HL-60 (cell line): ENCODE data around the gene MXD4.

Experiments used
- DNase-seq, 2 experiments: peaks; one replicate each; pipeline ENCODE4 v3.0.0-alpha.2; 2010 to 2020; ENCODE audit warnings: low read depth in 1 of 2, low spot score in 1 of 2
- H3K27ac ChIP-seq: fragments of 250-450 bp; sonication (Bioruptor Pico); replicated peaks from 2 replicates; pipeline ENCODE4 v1.5.1; 2020; ENCODE audit warnings: mild to moderate bottlenecking, moderate library complexity
- H3K27me3 ChIP-seq: fragments of 250-450 bp; sonication (Bioruptor Pico); 2 replicates; pipeline ENCODE4 v1.5.1; 2021; ENCODE audit warnings: mild to moderate bottlenecking, moderate library complexity; ENCODE audit not compliant: insufficient read depth, poor library complexity, severe bottlenecking
- H3K4me3 ChIP-seq: replicated peaks from 2 replicates; pipeline ENCODE4 v1.5.1; 2011; ENCODE audit warnings: mild to moderate bottlenecking, control low read depth, low read length; ENCODE audit not compliant: insufficient read depth
- CTCF ChIP-seq: IDR thresholded peaks from one replicate; pipeline ENCODE4 v1.5.1; 2011; ENCODE audit warnings: low read length, control low read depth, inconsistent platforms; ENCODE audit not compliant: insufficient read depth
- GABPA ChIP-seq: IDR thresholded peaks from 2 replicates; pipeline ENCODE4 v1.6.1; 2012; ENCODE audit warnings: low read depth
- POLR2AphosphoS5 ChIP-seq: IDR thresholded peaks from 2 replicates; pipeline ENCODE4 v1.6.1; 2012; ENCODE audit warnings: low read depth
- REST ChIP-seq: IDR thresholded peaks from 2 replicates; pipeline ENCODE4 v1.6.1; 2012; ENCODE audit warnings: low read depth; ENCODE audit not compliant: insufficient replicate concordance
- SPI1 ChIP-seq: IDR thresholded peaks from 2 replicates; pipeline ENCODE4 v1.6.1; 2012; ENCODE audit warnings: low read depth, mild to moderate bottlenecking, borderline replicate concordance

MXD4 gene

GRCh38 chr4:2267320-2267811 lies 5.5 kb upstream of the MXD4 start:
- Histone ChIP-seq H3K27ac (no peak overlapping the region), H3K4me3 (no peak overlapping the region), H3K27me3 (no peaks in the 10 kb centered on the region)
- TF ChIP-seq CTCF: no peak
- no peak for TF ChIP-seq REST
- DNase-seq: no peak

- Histone ChIP-seq H3K27ac (no peak overlapping the region), H3K4me3 (no peak overlapping the region), H3K27me3 (no peaks in the 10 kb centered on the region)
- DNase-seq: no peak
- TF ChIP-seq GABPA (no peak), SPI1 (no peak), POLR2AphosphoS5 (no peak), CTCF (no peak), REST (no peak)
These were observed 4.9 kb upstream of the MXD4 start for GRCh38 chr4:2266821-2267220.

DNA sequence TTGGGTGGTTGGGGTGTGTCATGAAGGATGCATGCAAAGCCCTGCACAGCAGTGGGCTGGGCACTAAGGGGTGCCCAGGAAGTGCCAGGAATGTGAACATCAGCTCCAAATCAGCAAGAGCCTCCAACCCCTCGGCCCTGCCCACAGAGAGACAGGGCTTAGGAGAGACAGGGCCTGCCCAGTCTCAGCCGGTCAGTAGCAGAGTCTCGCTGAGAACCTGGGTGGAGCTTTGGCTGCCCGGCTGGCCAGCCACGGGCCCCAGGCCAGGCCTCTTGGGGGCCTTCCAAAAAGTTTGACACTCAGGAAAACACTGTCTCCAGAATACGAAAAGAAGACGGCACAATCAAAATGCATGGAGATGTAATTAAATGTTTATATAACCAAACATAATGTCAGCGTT lies 4.3 kb upstream of the MXD4 start:
- TF ChIP-seq CTCF (no peak), REST (no peak), SPI1 (no peak), POLR2AphosphoS5 (no peak), GABPA (no peak)
- Histone ChIP-seq H3K27me3 (no peaks in the 10 kb centered on the region), H3K4me3 (no peak overlapping the region), H3K27ac (no peak overlapping the region)
- DNase-seq: no peak
